ENCODE measurements around the gene CPNE7.
A peak's percentile ranks its signal among the peaks of the same experiment; 100 is the strongest.

CPNE7 gene

GRCh38 chr16:89575247-89576152, at the start of gene CPNE7:
CPNE7 (plus strand) TSS chr16:89575758; CDS start chr16:89575898, 140 bp downstream.
- no peak for DNase-seq (ENCODE audit: low read depth)

GRCh38 chr16:89529097-89529496, 46.5 kb upstream of the CPNE7 start:
- DNase-seq (ENCODE audit: low read depth), result no peak

GRCh38 chr16:89530401-89531381, 44.9 kb upstream of the CPNE7 start:
- DNase-seq (ENCODE audit: low read depth), result no peak

GRCh38 chr16:89531821-89532526, 43.6 kb upstream of the CPNE7 start:
- DNase-seq (ENCODE audit: low read depth), result no peak

- DNase-seq (ENCODE audit: low read depth), result peak; percentile 12
These were observed 41.3 kb upstream of the CPNE7 start for GRCh38 chr16:89534252-89534756.

- DNase-seq (ENCODE audit: low read depth), result no peak
These were observed 39.2 kb upstream of the CPNE7 start for GRCh38 chr16:89536371-89536770.

- no peak for DNase-seq (ENCODE audit: low read depth)
These were observed 38.5 kb upstream of the CPNE7 start for GRCh38 chr16:89536886-89537548.

- DNase-seq (ENCODE audit: low read depth), result no peak
These were observed 38.0 kb upstream of the CPNE7 start for GRCh38 chr16:89537549-89537925.

- DNase-seq (ENCODE audit: low read depth), result no peak
These were observed 37.3 kb upstream of the CPNE7 start for GRCh38 chr16:89538286-89538685.

- no peak for DNase-seq (ENCODE audit: low read depth)
These were observed 35.0 kb upstream of the CPNE7 start for GRCh38 chr16:89540557-89540956.

GRCh38 chr16:89541792-89542191, 33.8 kb upstream of the CPNE7 start:
- DNase-seq (ENCODE audit: low read depth), result no peak

- no peak for DNase-seq (ENCODE audit: low read depth)
These were observed 31.4 kb upstream of the CPNE7 start for GRCh38 chr16:89544113-89544512.

- DNase-seq (ENCODE audit: low read depth), result no peak
These were observed 30.9 kb upstream of the CPNE7 start for GRCh38 chr16:89544713-89545043.

- DNase-seq (ENCODE audit: low read depth), result no peak
These were observed 30.3 kb upstream of the CPNE7 start for GRCh38 chr16:89545044-89545830.

GRCh38 chr16:89545831-89546574, 29.6 kb upstream of the CPNE7 start:
- DNase-seq (ENCODE audit: low read depth), result no peak

- no peak for DNase-seq (ENCODE audit: low read depth)
These were observed 28.8 kb upstream of the CPNE7 start for GRCh38 chr16:89546781-89547180.

GRCh38 chr16:89547291-89547690, 28.3 kb upstream of the CPNE7 start:
- DNase-seq (ENCODE audit: low read depth), result no peak

GRCh38 chr16:89547860-89548259, 27.7 kb upstream of the CPNE7 start:
- DNase-seq (ENCODE audit: low read depth), result no peak

- no peak for DNase-seq (ENCODE audit: low read depth)
These were observed 27.1 kb upstream of the CPNE7 start for GRCh38 chr16:89548344-89549006.
